Fibroblast of skin of right biceps (primary cell): ENCODE results near the gene FAAH2.
"Not testable (repeated sequence)": the region's sequence is repeated elsewhere in the genome, so short reads cannot be mapped to it uniquely, and the experiment has no call there.

ENCODE experiments used
- DNase-seq: peaks from one replicate; pipeline ENCODE4 v3.0.0-alpha.2; 2013

FAAH2 gene, protein sequence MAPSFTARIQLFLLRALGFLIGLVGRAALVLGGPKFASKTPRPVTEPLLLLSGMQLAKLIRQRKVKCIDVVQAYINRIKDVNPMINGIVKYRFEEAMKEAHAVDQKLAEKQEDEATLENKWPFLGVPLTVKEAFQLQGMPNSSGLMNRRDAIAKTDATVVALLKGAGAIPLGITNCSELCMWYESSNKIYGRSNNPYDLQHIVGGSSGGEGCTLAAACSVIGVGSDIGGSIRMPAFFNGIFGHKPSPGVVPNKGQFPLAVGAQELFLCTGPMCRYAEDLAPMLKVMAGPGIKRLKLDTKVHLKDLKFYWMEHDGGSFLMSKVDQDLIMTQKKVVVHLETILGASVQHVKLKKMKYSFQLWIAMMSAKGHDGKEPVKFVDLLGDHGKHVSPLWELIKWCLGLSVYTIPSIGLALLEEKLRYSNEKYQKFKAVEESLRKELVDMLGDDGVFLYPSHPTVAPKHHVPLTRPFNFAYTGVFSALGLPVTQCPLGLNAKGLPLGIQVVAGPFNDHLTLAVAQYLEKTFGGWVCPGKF

DNA sequence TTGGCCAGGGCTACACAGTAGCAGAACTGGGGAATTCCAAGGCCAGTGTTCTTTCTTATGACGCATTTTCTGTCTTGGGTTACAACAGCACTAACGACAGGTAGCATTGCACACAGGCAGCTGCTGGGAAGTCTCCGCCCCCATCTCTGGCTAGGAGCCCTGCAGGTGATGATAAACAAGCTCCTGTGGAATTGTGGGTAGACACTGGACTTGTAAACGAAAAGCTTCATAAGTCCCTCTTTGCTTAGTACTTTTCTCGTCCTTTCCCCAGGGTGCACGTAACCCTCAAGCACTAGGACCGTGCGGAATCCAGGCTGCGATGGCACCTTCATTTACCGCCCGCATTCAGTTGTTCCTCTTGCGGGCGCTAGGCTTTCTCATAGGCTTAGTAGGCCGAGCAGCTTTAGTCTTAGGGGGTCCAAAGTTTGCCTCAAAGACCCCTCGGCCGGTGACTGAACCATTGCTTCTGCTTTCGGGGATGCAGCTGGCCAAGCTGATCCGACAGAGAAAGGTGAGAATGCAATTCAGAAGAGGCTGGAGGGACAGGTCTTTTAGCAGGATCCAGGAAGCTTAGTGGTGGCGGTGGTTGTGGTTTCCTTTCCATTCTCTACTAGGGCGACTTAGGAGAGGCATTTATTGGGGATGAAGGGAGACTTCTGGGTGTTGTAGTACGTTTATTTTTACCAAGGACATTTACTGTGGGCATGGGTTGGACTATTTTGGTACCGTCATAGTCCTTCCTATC lies at the start of gene FAAH2:
Gene FAAH2, plus strand, starts transcription at position 200 of the 745 bp plus-strand sequence. Its CDS starts 120 bp downstream, at position 320.
- no peak for DNase-seq

DNA sequence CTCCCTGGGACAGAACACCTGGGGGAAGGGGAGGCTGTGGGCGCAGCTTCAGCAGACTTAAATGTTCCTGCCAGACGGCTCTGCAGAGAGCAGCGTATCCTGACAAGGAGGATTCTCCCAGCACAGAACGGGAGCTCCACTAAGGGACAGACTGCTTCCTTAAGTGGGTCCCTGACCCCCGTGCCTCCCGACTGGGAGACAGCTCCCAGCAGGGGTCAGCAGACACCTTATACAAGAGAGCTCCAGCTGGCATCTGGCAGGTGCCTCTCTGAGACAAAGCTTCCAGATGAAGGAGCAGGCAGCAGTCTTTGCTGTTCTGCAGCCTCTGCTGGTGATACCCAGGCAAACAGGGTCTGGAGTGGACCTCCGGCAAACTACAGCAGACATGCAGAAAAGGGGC lies 44.5 kb upstream of the FAAH2 start:
- no peak for DNase-seq

DNA sequence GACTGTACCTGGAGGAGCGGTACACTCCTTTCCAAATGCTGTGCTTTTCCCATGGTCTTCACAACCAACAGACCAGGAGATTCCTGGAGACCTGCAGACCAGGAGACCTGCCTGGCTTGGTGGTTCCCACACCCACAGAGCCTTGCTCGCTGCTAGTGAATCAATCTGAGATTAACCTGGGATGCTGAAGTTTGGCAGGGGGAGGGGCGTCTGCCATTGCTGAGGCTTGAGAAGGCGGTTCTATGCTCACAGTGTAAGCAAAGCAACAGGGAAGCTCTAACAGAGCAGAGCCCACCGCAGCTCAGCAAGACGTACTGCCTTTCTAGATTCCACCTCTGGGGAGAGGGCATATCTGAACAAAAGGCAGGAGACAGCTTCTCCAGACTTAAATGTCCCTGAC lies 34.5 kb upstream of the FAAH2 start:
- no peak for DNase-seq

DNA sequence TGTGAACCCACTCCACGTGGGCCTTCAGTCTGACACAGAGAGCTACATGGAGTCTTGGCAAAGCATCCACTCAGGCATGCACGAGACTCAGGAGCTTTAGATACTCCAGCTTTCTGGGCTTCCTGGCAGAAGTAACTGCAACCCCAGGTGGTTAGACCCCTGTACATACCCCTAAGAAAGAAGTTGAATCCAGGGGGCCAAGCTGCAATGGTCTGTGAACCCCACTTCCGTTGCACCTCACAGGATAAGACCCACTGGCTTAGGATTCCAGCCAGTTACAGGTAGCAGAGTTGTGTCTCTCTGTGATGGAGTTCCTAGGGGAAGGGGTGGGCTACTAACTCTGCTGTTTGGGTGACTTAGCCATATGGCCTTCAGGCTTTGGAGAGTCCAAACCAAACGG lies 21.4 kb upstream of the FAAH2 start:
- no peak for DNase-seq

DNA sequence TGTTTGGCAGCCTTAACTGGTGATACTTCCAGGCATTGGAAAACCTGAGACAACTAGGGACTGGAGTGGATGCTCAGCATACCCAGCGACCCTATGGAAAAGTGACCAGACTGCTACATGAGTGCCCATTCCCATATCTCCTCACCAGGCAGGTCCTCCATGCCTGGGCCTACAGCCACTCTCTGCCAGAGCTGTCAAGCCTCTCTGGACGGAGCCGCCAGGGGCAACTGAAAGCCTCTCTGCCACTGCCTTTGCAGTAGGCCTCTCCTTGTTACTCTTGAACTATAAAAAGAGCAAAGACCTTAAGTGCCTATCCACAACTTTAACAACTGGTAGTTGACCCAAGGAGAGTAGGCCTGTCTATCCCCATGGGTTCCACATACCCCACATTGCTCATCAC lies 20.2 kb upstream of the FAAH2 start:
- no peak for DNase-seq

DNA sequence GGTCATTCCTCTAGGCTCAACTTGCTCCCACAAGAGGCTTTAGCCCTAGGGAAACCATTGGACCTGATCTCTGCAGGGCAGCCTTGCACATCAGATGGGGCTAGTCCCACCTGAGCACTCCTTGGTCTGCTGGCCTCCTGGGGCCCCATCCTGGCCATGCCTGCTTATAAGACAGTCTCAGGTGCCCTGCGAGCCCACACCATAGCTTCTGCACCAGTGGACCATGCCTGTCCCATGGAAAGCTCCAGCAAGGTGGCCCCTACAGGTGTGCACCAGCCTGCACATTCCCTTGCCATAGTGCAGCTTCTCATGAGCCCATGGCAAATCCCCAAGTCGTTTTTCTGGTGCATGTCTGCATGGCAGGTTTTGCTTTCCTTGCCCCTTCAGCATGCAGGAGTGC lies 19.6 kb upstream of the FAAH2 start:
- no peak for DNase-seq

DNA sequence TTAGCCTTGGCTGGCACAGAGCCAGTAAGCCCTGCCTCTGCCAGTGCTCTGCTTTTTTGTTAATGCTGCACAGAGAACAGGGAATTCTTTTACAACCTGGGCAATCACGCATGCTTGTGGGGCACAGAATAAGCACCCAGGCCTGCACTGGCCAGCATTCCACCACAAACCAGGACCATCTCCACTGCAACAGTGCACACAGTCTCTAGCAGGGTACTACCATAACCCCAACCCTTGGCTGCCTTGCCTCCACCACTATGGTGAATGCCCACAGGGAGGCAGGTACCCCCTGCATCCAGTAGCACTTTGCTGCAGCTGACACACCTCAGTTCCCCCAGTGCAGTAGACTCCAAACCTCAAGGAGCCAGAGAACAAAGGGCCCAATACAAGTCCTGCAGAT lies 19.2 kb upstream of the FAAH2 start:
- DNase-seq, result no peak

DNA sequence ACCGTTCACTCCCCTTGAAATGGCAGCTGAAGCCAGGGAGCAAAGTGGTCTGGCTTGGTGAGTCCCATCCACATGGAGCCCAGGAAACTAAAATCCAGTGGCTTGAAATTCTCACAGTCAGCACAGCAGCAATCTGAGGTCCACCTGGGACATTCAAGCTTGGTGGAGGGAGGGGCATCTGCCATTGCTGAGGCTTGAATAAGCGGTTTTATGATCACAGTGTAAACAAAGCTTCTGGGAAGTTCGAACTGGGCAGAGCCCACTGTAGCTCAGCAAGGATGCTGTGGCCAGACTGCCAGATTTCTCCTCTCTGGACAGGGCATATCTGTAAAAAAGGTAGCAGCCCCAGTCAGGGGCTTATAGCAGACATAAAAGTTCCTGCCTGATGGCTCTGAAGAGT lies 15.5 kb upstream of the FAAH2 start:
- no peak for DNase-seq

DNA sequence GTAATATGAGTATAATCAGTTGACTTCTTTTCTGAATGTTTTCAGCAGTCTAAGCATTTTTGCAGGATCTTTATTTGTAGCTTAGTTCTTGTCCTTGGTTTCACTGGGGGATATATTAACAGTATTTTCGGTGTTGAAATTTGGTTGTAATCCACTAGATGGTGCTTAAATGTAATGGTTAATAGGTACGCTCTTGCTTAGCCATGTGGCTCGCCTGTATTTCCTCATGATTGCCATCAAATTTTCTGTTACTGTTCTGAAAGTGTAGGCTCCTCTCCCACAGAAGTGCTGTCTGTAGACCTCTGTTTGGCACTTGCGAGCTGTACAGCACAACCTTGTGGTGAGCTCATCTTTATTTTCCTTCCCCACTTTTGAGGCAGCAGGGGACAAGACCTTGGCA lies 3.9 kb upstream of the FAAH2 start:
- no peak for DNase-seq

DNA sequence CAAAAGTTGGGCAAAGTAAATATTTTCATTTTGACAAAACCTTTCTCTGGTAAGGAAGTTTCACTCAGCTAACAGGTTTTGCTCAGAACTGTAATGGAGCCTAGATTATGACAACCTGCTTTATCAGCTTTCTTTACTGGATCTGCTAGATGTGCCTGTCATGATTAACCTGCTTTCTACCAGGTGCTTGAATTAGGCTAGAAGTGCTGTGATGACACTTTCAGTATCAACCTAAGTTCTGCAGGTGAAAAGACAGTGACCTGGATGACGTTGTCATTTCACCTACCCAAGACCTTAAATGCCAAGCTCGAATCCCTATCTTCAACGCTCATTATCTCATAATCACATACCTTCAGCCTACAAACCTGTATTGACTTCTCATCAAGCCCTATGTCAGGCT lies 1.5 kb upstream of the FAAH2 start:
- no peak for DNase-seq

DNA sequence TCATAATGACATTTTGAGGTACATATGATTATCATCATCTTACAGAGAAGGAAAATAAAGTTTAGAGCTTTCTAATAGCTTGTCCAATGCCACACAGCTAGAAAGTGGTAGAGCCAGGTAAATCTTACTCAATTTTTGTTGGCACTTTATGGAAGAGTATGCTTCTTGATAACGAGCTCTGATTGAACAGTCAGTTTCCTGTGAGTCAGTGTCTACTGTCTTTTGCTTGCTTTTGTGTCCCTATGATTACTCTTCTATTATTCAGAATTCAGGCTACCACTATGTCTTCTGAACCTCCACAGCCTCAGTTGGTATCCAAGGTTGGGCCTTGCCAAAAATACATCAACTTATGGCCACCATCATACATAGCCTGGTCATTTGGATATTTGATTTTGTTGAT lies 2.6 kb downstream of the FAAH2 start:
- DNase-seq, result no peak

DNA sequence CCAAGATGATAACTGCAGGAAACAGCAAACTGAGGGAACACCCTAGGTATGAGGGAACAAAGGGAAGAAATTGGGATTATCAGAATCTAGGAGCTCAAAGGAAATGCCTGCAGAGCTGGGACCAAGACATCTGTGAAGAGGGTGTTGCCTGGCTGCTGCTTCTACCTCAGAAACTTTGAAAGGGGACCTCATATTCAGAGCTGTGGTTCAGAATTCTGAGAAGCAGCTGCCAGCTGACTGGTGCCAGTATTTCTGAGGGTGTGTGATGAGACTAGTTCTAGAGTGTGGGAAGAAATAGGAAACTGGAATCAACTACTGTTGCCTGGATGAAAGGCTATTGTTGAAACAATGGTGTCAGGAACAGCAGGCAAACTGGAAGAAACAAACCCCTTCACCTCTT lies 8.5 kb downstream of the FAAH2 start:
- DNase-seq, result no peak

DNA sequence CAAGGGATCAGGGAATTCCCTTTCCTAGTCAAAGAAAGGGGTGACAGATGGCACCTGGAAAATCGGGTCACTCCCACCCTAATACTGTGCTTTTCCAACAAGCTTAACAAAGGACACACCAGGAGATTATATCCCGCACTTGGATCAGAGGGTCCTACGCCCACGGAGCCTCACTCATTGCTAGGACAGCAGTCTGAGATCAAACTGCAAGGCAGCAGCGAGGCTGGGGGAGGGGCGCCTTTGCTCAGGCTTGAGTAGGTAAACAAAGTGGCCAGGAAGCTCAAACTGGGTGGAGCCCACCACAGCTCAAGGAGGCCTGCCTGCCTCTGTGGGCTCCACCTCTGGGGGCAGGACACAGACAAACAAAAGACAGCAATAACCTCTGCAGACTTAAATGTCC lies 9.2 kb downstream of the FAAH2 start:
- DNase-seq, result not testable (repeated sequence)

DNA sequence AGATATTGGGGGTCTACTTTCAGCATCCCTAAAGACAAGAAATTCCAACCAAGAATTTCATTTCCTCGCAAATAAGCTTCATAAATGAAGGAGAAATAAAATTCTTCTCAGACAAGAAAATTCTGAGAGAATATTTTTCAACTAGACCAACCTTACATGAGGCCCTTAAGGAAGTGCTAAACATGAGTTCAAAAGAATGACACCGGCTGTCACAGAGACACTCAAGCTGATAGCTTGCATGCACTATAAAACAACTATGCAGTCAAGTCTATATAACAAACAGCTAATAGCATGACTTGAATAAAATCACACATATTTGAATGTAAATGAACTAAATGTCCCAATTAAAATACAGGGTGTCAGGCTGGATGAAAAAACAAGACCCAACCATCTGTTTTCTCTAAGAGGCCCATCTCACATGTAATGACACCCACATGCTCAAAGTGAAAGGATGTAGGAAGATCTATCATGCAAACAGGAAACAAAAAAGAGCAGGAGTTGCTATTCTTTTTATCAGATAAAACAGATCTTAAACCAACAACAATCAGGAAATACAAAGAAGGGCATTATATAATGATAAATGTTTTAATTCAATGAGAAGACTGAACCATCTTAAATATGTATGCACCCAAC lies 27.2 kb downstream of the FAAH2 start:
- no peak for DNase-seq

DNA sequence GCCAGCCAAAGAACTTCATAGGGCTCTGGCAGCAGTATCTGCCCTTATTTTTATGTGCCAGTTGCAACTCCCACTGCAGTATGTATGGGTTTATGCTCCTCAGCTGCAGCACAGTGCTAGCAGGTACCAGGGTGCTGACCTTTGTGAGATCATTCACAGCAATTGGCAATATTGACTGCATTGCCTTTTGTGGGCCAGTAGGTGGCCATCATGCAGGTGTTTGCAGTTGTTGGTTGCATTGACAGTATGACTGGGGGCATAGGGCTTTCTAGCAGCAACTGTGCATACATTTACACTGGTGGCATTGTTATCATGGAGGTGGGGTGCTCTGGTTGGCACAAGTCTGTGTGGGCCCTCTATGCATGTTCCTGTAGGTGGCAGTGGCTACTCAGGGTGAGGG lies 42.5 kb downstream of the FAAH2 start:
- no peak for DNase-seq

DNA sequence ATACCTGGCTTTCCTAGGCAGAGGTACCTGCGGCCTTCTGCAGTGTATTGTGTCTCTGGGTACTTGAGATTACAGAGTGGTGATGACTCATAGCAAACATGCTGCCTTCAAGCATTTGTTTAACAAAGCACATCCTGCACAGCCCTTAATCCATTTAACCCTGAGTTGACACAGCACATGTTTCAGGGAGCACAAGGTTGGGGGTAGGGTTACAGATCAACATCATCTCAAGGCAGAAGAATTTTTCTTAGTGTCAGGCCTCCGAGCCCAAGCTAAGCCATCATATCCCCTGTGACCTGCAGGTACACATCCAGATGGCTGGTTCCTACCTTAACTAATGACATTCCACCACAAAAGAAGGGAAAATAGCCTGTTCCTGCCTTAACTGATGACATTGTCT lies 49.3 kb downstream of the FAAH2 start:
- DNase-seq, result not testable (repeated sequence)

DNA sequence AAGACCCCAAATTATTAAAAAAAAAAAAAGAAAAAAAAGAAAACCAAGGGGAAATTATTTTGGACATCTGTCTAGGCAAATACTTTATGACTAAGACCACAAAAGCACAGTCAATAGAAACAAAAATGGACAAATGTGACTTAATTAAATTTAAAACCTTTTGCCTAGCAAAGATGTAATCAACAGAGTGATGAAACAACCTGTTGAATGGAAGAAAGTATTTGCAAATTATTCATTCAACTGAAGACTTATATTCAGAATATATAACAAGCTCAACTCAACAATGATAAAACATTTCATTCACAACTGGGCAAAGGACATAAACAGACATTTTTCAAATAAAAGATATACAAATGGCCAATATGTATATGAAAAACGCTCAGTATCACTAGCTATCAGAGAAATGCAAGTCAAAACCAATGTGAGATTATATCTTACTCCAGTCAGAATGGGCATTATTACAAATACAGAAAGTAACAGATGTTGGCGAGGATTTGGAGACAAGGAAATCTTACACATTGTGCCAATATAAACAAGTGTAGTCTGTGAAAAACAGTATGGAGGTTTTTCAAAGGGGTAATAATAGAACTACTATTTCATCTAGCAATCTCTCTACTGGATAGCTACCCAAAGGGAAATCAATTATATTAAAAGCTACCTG lies 67.1 kb downstream of the FAAH2 start:
- DNase-seq, result no peak

DNA sequence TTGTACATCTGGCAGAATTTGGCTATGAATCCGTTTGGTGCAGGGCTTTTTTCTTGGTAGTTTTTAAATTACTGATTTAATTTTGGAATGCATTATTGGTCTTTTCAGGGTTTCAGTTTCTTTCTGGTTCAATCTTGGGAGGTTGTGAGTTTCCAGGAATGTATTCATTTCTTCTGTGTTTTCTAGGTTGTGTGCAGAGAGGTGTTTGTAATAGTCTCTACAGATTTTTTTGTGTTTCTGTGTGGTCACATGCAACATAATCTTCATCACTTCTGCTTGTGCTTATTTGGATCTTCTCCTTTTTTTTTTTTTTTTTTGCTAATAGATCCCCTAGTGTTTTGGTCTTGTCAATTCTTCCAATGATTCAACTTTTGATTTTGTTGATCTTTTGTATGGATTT lies 77.6 kb downstream of the FAAH2 start:
- no peak for DNase-seq

DNA sequence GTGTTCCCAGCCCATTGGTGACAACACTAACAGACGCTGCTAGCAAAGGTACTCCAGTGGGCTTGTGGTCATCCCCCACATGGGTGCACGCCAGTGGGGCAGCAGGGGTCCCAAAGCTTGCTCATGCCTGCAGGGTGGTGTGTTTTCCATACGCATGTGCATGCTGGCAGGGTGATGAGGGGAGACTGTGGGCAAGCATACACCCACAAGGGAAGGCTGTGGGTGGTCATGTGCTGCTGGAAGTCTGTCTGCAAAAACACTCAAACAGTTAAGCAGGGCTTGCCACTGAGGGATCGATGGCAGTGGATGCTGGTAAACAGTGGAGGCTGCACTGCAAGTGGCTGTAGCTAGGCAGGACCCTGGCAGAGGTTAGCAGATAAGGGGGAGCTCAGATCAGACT lies 79.9 kb downstream of the FAAH2 start:
- no peak for DNase-seq

DNA sequence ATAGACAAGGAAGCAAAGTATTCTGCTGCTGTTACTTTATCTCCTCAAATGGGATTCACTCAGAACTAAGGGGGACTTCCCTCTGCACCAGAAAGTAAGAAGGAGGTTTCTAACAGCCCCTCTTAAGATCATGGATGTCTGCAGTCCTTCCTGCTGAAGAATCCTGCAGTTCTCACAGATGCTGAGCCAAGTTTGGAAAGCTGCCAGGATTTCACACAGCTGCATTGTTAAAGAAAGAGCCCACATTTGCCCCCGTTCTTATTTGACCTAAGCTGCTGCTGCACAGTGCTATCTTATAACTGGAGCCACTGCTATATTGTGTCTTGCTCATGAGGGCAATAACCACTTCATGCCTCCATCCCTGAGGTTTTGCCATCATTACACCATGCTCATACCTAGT lies 81.1 kb downstream of the FAAH2 start:
- DNase-seq, result no peak

DNA sequence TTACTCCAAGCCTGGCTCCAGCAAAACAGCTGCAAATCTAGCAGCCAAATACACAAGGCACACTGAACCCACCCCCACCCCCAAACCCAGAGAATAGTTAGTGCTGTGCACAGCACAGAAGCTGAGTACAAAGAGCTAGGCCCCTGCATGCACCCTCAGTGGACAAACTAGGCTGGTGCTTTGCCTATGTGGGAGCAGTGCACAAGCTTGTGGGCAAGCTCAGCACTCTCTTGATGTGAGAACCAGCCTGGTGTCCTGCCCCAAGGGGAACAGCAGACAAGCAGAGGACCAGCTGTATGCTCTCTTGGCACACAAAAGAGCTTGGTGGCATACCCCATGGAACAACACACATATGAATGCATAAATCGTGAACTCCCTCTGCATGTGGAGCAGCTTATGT lies 81.7 kb downstream of the FAAH2 start:
- no peak for DNase-seq

DNA sequence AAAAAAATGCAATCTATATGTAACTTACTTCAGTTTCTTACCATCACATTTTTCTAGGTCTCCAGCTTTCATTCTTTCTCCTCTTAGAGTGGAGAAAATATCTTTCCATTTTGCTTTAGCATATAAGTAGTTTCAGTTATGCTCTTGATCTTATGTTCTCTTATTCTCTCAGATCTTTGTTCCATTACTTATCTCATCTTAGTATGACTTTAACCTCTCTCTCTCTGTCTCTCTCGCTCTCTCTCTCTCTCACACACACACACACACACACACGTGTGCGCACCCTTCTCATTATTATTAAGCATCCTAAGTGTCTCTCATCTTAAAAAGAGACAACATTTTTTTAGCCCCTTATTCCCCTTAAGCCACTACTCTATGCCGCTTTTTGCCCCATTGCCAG lies 92.8 kb downstream of the FAAH2 start:
- DNase-seq, result no peak
